SK-N-DZ (cell line): ENCODE measurements around the gene VCAN.

ENCODE experiments used
- DNase-seq: peaks from one replicate; pipeline ENCODE4 v3.0.0-alpha.2; 2015; ENCODE audit warnings: low spot score

Gene VCAN

GRCh38 chr5:83494666-83495065 is 23.1 kb downstream of the VCAN start:
- no peak for DNase-seq

GRCh38 chr5:83496626-83497025 is 25.1 kb downstream of the VCAN start:
- no peak for DNase-seq

DNA sequence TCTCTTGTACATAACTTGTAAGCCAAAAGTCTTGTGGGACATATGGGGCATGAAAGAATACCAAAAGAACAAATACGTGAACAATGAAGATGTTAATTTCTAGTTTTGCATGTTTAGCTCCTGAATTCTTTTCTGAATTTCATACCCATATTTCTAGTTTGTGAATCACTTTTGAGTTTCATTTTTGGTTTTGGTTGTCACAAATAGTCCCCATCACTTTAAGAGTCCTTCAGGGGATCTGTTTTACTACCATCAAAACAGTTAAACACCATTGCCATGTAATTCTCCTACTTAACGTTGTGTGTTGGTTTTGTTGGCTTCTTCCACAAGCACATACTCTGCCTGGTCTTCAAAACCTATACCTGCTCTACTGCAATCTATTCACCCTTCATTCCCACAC is 27.0 kb downstream of the VCAN start:
- DNase-seq, result no peak

DNA sequence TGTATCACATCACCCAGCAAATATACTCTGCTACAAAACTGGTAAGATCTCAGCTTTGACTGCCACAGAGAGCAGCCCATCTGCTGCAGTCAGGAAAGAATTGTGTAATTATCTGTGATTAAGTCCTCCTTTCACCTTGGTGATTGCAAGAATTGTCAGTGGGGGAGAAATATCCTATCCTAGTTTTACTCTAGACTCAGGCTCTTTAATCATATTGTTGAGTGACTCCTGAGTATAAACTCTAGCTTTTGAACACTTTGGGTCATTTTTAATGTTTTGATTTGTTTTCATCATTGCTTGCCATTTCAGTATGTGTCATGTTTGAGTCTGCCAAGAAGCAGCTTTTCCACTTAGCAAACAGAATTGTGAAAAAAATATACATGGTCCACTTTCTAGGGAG is 32.1 kb downstream of the VCAN start:
- DNase-seq, result no peak

DNA sequence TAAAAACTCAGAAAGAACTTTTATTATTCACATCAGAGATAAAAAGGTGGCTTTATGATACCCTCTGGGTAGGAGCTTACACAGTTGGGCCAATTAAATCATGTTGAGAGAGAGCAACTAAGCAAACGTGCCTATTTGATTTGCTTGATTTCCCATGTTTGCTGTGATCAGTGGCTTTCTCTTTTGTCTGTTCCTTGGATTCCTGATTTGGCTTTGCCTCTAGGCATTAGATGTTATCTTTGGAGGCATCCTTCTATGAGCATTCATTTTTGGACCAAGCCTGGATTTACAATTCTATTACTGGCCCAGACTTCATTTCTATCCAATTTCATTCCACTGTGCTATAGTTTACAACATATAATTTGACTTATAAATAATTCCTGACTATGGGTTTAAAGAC is 35.9 kb downstream of the VCAN start:
- no peak for DNase-seq

- no peak for DNase-seq
Measured at GRCh38 chr5:83509540-83509939, 38.0 kb downstream of the VCAN start.

- no peak for DNase-seq
Measured at GRCh38 chr5:83510260-83510659, 38.7 kb downstream of the VCAN start.

DNA sequence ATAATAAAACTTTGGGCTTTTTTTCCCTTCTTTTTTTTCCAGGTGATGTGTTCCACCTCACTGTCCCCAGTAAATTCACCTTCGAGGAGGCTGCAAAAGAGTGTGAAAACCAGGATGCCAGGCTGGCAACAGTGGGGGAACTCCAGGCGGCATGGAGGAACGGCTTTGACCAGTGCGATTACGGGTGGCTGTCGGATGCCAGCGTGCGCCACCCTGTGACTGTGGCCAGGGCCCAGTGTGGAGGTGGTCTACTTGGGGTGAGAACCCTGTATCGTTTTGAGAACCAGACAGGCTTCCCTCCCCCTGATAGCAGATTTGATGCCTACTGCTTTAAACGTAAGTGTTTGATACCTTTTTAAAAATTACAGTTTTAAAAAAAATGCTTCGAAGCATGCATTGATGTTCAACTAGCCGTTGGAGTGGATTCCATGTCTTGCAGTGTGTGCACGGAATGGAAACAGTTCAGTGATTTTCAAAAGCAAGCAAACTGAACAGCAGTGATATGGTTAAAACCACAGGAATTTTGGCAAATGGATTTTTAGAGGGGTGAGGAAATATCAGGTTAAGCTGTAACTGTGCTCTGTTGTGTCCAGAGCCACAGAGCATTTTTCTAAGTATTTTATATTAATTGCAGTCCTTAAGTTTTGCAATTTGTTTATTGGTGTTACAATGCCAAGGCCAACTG is 40.7 kb downstream of the VCAN start:
- no peak for DNase-seq

DNA sequence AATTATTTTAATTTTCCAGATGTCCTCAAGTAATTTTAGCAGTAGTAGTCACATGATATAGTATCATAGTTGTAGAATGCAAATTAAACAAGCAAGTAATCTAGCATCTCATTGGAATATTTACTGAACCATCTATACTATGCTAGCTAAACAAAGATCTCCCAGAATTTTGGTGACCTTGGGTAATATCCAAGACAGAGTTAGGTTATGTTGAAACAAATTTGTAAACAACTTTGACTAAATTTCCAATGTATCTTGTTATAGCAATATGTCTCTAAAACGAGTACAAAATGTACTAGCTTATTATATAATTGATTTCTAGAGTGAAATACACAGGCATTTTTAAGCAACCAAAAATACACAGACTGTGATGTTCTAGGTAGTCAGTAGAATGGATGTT is 41.5 kb downstream of the VCAN start:
- no peak for DNase-seq

DNA sequence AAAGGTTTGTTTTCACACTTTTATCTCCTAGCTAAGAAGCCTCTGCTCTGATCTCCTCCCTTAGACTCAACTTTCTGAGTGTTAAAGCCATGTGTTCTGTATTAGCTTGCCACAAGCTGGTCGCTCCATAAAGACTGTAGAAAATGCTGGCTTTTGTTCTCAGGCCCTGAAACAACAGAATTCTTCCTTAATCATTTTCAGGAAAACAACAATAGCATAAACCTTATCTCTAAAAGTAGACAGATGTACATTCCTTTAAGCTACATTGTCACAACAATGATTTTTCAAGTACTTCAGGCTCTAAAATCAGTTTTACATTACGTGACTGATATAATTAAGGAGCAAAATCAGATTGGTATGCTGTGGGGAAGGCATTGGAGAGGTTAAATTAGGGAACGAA is 41.9 kb downstream of the VCAN start:
- no peak for DNase-seq

DNA sequence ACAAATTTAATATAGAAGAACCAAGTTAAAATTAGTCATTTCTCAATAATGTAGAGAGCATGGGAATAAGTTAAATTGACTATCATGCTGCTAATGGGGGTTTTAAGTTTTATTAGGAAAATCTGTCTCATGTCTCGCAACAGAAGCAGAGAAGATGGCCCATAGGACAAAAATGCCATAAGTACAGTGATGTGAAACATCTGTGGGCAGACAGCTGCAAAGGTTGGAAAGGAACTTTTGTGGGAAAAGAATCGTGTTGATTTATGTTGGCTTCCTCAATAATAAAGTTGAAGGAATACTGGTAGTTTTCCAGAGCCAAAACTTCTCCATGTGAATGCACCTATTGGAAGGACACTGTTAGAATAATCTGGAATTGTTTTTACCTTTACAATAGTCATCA is 44.8 kb downstream of the VCAN start:
- no peak for DNase-seq

GRCh38 chr5:83517072-83517687 is 45.6 kb downstream of the VCAN start:
- no peak for DNase-seq

DNA sequence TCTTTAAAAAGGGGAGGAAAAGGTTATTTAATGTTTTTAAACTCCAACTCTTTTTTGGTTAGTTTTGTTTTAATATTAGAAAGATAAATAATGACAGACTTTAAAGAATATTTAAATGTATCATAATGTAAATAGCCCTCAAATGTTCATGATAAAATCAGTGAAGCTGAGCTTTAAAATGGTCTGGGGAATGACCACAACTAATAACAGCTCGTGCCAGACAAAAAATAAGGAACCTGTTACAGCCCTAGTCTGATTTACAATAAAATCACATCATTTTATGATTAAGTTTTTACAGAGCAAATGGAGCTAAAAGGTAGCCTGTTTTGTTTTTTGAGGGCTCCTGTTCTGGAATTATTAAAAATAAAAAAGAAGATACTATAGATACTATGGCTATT is 46.1 kb downstream of the VCAN start:
- no peak for DNase-seq

- no peak for DNase-seq
Measured at GRCh38 chr5:83518319-83519061, 46.9 kb downstream of the VCAN start.

- DNase-seq, result no peak
Measured at GRCh38 chr5:83522446-83522845, 50.9 kb downstream of the VCAN start.

DNA sequence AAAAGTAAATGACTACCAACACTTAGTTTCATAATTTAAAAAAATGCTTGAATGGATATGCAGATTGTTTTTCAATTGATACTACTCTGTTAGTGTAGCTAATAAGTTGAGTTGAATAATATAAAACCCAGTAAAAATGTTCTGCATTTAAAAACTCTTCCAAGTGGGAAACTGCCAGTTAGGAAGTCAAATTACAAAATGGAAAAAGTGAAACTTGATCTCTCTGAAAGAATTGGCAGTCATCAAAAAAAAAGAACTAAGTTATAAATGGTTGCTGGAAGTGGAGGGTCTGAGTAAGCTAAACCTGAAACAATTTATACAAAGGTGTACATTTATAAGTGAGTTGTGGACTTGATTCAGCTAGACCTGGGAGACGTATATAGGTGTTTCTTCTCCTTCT is 52.4 kb downstream of the VCAN start:
- no peak for DNase-seq

GRCh38 chr5:83524345-83524744 is 52.8 kb downstream of the VCAN start:
- no peak for DNase-seq

DNA sequence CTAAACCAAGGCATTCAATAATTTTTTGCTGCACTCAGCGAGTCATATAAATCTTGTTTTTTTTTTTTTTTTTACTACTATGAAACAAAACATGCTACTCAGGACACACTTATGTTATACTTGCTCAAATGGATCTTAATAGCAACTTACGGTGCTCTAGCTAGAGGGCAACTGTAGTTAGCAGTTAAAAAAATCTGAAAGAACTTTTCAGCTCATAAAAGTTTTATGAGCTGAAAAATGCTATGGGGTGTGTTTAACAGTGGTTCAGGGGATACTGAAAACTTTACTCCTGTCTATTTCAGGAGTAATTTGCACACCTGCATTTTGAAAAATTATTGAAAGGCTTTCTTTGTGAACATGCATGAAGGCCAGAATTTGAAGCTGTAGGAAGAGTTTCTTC is 53.4 kb downstream of the VCAN start:
- DNase-seq, result no peak

- no peak for DNase-seq
Measured at GRCh38 chr5:83526289-83526688, 54.7 kb downstream of the VCAN start.

- no peak for DNase-seq
Measured at GRCh38 chr5:83527221-83527620, 55.7 kb downstream of the VCAN start.

- DNase-seq, result no peak
Measured at GRCh38 chr5:83527722-83528438, 56.3 kb downstream of the VCAN start.

- DNase-seq, result no peak
Measured at GRCh38 chr5:83528439-83528769, 56.9 kb downstream of the VCAN start.

- DNase-seq, result no peak
Measured at GRCh38 chr5:83530193-83530592, 58.6 kb downstream of the VCAN start.
